GM21528 (cell line): ENCODE results near the gene MXD1.
"Not testable (repeated sequence)": the region's sequence is repeated elsewhere in the genome, so short reads cannot be mapped to it uniquely, and the experiment has no call there.

Experiments used
- ATAC-seq: cut with Tn5 transposase; IDR thresholded peaks from one replicate; pipeline ENCODE4 v1.9.1; 2021; ENCODE audit warnings: mild to moderate bottlenecking, moderate library complexity; ENCODE audit not compliant: unreplicated experiment, low FRiP score

MXD1 gene, protein sequence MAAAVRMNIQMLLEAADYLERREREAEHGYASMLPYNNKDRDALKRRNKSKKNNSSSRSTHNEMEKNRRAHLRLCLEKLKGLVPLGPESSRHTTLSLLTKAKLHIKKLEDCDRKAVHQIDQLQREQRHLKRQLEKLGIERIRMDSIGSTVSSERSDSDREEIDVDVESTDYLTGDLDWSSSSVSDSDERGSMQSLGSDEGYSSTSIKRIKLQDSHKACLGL

DNA sequence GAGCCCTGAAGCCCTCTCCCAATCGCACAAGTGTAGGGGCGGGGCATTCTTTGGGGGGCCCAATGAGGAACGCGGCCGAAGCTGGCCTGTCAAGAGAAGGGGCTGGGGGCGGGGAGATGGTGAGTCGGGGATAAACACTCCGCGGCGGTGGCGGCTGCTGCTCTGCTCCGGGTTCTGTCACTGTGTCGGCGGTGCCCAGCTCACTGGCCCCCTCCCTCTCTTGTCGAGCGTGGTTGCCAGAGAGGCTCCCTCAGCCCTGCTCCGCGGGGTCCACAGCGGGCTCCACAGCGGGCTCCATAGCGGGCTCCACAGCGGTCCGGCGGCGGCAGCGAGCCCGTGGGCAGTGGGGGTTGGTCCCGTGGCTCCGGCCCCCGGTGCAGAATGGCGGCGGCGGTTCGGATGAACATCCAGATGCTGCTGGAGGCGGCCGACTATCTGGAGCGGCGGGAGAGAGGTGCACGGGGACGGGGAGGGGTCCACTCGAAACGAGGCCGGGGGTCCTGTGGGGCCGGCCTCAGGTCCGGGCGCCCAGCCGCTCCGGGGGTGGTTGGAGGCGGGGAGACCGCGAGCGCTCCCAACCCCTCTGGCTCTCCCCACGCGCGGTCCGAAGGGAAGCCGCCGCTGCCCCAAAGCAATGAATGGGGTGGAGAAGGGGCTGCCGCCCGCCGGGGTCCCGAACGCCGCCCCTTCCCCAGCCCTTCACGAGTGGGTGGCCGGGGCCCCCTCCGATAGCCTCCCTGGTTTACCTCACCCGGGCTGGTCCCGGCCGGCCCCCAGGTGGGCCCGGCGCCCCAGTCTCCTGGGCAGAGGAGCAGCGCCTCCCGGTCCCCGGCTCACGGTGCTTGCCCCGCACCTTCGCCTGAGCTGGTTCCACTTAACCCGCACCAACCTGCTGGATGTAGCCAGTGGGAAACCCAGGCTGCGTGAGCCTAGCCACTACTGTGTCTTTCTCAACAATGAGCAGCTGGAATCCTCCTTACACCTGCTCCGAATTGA, at the start of gene MXD1:
TSS of gene MXD1 (plus strand) at position 160 of the 996 bp plus-strand sequence. CDS start at position 382, 222 bp downstream.
- no peak for ATAC-seq

DNA sequence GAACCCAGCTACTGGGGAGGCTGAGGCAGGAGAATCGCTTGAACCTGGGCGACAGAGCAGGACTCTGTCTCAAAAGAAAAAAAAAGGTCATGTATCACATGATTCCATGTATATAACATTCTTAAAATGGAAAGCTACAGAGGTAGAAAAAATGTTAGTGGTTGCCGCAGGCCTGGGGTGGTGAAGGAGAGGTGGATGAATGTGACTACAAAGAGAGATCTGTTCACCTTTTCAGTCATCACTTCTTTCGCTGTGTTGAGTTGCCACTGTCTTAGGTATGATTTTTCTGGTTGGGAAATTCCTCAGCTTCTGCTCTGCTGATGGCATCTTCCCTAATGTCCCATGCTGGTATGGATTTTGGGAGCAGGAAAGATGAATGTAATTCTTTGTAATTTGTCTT, 26.5 kb upstream of the MXD1 start:
- ATAC-seq: no peak

DNA sequence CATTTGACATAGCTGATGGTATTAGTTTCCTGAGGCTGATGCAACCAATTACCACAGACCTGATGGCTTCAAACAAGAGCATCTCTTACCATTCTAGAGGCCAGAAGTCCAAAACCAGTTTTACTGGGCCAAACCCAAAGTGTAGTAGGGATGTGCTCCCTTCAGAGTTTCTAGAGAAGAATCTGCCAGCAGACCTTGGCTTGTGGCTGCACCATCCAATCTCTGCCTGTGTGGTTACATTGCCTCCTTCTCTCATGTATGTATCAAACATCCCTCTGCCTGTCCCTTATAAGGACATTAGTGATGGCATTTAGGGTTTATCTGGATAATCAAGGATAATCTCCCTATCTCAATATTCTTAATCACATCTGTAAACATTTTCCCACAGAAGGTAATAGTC, 25.6 kb upstream of the MXD1 start:
- ATAC-seq: no peak

DNA sequence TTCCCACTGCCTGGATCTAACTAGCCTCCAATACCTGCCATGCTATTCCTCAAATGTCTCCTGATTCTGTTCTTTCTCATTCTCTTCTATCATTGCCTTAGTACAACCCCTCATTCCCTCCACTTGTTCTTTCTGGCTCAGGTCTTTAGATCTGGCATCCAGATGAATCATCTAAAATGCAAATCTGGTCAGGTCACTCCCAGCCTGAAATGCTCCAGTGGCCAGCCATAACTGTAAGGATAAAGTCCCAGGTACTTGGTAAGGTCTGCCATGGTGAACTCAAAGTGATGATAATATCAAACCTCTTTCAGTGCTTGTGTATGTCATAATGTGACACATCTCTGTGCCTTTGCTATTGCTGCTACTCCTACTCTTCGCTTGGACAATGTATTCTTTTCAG, 24.0 kb upstream of the MXD1 start:
- ATAC-seq: no peak

DNA sequence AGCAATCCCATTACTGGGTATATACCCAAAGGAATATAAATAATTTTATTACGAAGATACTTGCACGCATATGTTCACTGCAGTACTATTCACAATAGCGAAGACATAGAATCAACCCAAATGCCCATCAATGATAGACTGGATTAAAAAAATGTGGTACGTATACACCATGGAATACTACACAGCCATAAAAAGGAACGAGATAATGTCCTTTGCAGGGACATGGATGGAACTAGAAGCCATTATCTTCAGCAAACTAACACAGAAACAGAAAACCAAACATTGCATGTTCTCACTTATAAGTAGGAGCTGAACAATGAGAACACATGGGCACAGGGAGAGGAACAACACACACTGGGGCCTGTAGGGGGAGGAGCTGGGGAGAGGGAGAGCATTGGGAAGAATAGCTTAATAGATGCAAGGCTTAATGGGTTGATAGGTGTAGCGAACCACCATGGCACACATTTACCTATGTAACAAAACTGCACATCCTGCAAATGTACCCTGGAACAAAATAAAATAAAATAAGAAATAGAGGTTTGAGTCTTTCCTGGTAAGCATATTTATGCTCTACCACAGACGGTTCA, 22.0 kb upstream of the MXD1 start:
- ATAC-seq: not testable (repeated sequence)

DNA sequence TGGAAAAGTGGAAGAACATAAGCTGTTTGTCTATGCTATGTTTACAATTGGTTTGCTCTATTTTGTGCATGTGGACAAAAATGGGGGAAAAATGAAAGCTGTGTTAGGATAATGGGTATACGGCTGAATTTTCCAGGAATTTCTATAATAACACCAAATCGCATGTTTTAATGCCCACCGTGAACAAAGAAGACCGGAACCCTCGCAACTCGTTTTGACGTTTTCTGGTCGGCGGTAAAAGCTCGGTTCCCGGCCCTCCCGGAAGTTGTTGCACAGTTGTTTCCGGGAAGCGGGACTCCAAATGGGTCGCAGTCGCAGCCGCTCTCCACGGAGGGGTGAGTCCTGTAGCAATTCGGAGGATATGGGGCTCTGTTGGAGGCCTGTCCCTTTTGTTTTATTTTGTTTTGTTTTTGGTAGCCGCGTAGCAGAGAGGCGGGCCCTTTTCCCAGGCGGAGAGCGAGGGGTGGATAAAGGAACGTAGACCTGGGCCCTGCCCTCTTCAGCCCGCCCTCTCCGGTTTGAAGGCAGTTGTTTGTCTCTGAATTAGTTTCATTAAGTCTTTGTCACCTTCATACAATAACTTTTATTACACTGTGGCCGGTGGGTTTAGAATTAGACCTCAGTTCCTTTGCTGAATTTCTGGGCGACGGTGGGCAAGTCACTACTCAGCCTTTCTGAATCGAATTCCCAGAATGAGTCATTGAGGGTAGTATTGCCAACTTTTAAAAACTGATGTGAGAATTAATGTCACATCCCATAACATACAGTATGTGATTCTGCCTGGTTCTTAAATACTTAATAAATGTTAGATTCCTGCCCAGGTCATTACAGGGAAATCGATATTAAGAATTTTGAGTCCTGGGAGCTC, 21.0 kb upstream of the MXD1 start, which contains the start of gene SNRNP27:
TSS of gene SNRNP27 (plus strand) at position 273 of the 868 bp plus-strand sequence. CDS start at position 302, 29 bp downstream.
- ATAC-seq: peak; percentile 79

DNA sequence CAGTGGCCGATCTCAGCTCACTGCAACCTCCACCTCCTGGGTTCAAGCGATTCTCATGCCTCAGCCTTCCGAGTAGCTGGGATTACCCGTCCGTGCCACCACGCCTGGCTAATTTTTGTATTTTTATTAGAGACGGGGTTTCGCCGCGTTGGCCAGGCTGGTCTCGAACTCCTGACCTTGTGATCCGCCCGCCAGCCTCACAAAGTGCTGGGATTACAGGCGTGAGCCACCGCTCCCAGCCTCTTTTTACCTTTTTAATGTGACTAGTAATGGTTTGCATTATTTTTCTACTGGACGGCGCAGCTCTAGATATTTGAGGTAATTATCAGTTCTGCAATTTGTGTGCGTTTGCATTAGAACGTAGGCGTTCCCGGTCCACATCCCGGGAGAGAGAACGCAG, 20.2 kb upstream of the MXD1 start:
- ATAC-seq: not testable (repeated sequence)

DNA sequence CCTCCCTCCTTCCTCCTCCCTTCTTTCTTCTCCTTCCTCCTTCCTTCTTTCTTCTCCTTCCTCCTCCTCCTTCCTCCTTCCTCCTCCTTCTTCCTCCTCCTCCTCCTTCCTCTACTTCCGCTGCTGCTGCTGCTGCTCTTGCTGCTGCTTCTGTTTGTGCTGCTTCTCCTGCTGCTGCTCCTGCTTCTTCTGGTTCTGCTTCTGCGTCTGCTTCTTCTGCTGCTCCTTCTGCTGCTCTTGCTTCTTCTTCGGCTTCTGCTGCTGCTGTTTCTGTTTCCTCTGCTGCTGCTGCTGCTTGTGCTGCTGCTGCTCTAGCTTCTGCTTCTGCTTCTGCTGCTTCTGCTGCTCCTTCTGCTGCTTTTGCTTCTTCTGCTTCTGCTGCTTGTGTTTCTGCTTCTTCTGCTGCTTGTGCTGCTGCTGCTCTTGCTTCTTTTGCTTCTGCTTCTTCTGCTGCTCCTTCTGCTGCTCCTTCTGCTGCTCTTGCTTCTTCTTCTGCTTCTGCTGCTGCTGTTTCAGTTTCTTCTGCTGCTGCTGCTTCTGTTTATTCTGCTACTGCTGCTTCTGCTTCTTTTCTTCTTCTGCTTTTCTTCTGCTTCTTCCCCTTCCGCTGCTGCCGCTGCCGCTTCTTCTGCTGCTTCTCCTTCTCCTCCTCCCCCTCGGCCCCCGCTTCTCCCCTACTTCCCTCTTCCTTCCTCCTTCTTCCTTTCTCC, 12.5 kb upstream of the MXD1 start:
- ATAC-seq: no peak

DNA sequence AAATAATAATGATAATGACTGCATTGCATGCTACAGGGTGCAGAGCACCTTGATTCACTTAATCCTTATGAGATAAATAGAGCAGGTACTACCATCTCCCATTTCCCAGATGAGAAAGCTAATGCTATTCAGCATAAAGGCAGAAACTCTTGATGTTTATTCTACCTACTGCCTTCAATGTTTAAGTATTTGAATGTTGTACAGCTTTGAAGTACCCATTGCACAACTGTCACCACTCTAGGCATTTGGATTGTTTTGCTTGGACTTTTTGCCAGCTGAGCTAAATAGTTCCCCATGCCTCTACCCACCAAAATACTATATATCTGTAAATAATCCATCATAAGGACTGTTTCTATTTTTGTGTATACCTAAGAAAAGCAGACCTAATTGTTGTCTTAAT, 7.7 kb upstream of the MXD1 start:
- ATAC-seq: no peak

DNA sequence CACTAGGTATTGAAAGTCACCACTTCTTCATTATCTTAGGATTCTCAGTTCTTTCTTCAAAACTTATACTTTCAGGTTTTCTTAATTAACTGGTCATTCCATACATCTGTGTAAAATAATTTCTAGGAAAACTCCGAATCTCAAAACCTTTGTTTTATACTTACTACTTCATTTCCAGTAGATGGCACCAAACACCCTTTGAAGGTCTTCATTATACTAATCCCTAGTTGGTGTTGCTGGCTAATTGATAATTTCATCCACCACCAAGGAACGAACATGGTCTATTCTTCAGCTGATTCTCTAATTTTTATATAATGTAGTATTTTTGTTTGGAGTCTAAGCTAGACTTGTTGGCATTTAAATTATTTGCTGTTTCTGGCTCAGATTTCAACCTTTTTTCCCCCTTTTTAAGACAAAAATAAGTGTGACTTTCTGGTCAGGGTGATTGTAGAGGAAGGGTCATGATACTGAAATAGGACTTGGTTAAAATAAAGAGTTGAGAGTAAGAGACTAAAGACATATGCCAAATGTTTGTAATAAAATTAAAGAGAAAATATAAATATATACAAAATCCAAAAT, 2.8 kb upstream of the MXD1 start:
- ATAC-seq: no peak

DNA sequence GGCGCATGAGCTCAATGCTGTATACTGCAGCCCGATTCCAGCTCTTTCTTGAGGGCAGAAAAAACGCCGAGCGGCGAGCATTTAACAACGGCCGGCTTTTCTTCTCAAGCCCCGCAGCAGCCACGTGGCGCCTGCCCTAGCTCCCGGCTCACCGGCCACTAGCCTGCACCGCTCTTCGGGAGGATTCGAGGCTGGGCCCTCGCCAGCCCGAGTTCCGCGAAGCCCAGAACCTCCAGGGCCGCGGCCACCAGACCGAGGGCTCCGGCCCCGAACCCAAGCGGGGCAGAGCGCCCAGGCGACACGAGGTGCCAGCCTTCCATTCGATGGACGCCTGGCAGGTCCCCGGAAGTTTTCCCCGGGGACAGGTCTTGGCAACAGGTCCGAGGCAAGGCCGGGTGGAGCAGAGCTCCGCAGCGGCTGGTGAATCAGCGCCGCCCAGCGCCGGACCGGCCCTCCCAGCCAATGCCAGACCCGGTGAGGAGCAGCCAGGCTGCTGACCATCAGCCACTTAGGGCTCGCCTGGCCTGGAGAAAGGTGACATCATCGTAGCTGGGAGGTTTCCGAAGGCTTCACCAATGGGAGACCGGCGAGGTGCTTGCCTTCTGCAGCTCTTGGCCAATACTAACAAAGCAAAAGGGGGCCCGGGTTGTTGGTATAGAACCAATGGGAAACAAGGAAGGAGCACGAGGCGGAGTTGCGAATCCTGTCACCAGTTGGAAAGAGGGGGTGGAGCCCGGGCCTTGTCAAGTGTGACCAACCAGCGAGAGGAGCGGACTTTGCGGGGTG, 552 bp upstream of the MXD1 start:
- ATAC-seq: peak; percentile 91

DNA sequence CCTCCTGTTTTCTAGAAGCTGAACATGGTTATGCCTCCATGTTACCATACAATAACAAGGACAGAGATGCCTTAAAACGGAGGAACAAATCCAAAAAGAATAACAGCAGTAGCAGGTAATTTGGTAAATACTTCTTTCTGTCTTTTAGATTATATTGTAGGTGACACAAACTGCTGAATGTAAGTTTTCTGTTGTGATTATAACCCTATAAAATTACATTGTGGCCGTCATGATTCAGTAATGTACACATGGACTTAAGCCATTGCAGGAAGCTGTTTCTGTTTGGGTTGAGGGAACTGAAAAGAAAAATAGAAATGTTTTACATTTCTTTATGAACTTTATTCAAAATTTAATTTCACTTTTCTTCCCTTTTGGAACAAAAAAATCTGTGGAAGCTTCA, 1.2 kb downstream of the MXD1 start:
- ATAC-seq: no peak

DNA sequence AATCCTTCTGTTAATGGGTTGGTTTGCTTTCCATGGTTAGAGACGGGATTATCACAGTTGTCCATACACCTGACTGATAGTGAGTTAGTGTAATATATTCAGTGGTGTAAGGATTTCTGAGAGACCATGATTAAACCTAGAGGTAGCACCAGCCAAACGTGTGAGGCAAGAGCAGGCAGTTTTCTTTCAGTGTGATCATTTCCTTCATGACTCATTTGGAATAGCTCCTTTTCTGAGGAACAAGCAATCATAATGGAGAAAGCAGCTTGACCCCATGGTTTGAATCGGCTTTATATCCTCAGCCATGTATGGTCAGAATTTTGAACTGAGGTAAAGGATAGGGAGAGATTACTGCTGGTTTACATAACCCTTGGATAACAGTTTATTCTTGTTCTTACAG, 2.9 kb downstream of the MXD1 start:
- no peak for ATAC-seq

DNA sequence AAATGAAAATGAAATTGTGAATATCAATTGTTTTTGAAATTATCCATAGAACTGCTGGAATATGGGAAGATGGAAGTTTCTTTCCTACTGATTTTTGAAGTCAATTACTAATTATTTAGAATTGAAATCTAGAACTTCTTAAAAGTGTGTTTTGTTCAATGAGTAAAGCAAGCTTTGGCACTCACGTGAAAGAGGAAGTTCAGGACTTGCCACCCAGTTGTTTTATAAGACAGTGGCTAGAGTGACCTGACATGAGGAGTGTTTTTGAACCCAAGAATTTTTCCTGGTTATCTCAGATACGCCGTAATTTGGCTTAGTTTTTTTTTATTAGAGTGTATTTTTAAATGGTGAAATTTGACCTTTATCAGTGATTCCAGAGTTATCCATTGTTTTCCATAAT, 3.5 kb downstream of the MXD1 start:
- ATAC-seq: no peak

DNA sequence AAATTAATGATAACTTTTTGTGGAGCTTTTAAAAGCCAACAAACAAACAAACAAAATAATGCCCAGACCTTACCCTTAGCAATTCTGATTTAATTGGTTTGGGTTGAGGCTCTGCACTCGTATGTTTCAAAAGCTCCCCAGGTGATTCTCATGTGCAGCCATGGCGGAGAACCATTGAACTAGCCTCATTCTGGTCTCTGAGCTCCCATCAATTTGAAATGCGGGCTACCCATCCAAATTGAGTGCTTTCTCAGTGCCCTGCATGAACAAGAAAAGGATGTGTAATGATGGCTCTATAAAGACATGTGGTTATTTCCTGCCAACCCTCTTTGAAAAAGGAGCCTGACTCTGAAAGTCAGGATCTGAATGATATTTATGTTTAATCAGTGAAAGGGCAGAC, 8.2 kb downstream of the MXD1 start:
- ATAC-seq: no peak

DNA sequence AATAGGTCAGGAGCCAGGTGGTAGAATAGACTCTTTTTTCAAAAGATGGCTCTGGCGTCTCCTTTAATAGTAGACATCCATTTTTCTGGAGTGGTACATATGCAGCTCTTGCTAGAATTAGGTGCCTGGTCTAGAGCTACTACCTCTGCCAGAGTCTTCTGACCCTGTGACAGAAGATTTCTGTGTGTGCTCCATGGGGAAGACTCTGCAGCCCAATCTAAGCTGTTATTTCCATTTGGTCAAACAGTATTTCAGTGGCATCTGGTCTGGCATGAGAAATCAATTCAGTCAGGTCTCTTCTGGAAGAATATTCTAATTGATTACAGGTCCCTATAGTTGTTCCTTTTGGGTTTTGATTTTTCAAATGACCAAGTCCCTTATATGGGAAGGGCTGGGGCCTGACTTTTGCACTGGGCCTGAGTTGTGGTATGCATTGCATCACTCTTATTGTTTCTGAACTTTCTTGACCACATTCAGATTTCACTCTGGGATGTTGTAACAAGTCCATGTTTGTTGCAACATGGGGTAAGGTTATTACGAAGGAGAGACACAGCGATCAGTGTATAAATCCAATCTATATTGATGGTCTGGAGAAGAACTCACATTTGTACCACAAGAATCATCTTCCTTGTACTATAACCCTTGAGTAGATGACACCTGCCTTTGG, 12.1 kb downstream of the MXD1 start:
- ATAC-seq: no peak

DNA sequence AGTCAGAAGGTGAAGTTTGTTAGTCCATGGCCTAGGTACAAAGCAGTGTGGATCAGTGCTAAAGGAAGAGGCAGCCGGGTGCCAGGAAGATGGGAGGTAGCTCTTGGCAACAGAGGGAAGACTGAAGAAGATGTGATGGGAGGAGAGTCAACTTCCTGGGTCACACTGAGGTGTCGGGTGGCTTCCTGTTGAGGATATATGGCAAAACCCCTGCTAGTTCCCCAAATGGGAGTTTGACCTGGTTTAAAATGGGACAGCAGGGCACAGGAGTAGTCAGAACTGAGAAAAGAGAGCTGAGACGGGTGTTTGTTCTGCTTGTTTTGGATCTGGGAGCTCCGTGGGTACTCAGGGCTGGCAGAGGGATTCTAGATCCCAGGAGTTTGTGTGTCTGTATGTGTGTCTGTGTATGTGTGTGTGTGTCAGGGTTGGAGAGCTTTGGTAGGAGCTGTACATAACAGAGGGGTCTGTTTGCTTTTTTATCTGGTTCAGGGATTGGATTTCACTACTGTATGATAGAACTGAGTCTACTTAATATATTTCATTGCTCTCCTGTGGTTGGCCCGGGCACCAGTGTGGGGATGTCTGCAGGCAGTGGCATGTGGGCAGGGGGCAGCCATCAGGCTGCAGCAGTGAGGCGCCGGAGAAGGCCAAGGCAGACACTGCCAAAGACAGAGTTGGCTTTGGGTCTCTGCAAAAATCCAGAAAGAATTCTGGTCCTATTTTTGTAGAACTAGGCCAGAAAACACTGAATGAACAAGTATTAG, 17.1 kb downstream of the MXD1 start:
- ATAC-seq: no peak
